HCT116 (cell line): ENCODE data around the gene CPN2. TPM values are rescaled to one million over a fixed set of nuclear protein-coding genes. Genes with fewer than 3 reads are reported as not detected.

Source experiments
- ATAC-seq: fragments of 200-7000 bp; cut with Tn5 transposase; 2 replicates; pipeline ENCODE4 v1.9.1; 2020; ENCODE audit warnings: mild to moderate bottlenecking, moderate library complexity
- BruUV-seq: library from RNA; stranded (reverse); fragments of 400-500 nt; replicated peaks from 2 replicates; lab custom pipeline; 2021; lab: Mats Ljungman, UMichigan
- CTCF ChIA-PET: fragments of 300-600 bp; sonication (Branson Sonifier 250); formaldehyde crosslinking; loops from one replicate; lab custom pipeline; 2021; ENCODE audit warnings: antibody characterized with exemption; lab: Charles Lee
- POLR2A ChIA-PET: fragments of 300-600, 350-600 bp; sonication (Branson Sonifier 250); formaldehyde crosslinking; loops from one replicate; lab custom pipeline; 2021; ENCODE audit warnings: antibody characterized with exemption; lab: Charles Lee
- RAD21 ChIA-PET, 2 experiments: fragments of 300-600 bp; sonication (Branson Sonifier 250); formaldehyde crosslinking; loops; one replicate each; lab custom pipeline; 2023; ENCODE audit warnings: low total read pairs in 2 of 2; ENCODE audit not compliant: uncharacterized antibody in 2 of 2, unreplicated experiment in 2 of 2, low non-redundant PET in 1 of 2; lab: Charles Lee
- DNase-seq: peaks from one replicate; pipeline ENCODE4 v3.0.0-alpha.2; 2010; ENCODE audit warnings: low read depth, low spot score
- H2AFZ ChIP-seq: fragments of 200-600 bp; shearing (Covaris generic), sonication (generic); 2 replicates; pipeline ENCODE4 v1.6.1; 2017; ENCODE audit warnings: low read depth, mixed run types, mixed read lengths, antibody characterized with exemption, low read length; ENCODE audit not compliant: poor library complexity, severe bottlenecking
- H3K27ac ChIP-seq: 2 replicates; pipeline ENCODE4 v1.5.1; 2012; ENCODE audit warnings: low read depth, low read length
- H3K27me3 ChIP-seq: fragments of 200-600 bp; sonication (generic); 2 replicates; pipeline ENCODE4 v1.6.1; 2016; ENCODE audit warnings: mixed run types, low read length, mixed read lengths; ENCODE audit not compliant: insufficient read depth
- H3K36me3 ChIP-seq, 2 experiments: fragments of 200-500 bp in 1 of 2; fragments of 200-600 bp in 1 of 2; sonication (Bioruptor generic) in 1 of 2; sonication (generic) in 1 of 2; 2 replicates each; pipeline versions ENCODE4 v1.5.1 to v1.6.1; 2014 to 2016; ENCODE audit warnings: low read length in 2 of 2, inconsistent platforms in 1 of 2, mixed read lengths in 1 of 2, mixed run types in 1 of 2; ENCODE audit not compliant: insufficient read depth in 2 of 2, control insufficient read depth in 1 of 2
- H3K4me1 ChIP-seq, 2 experiments: fragments of 200-600 bp in 1 of 2; sonication (generic) in 1 of 2; 2 replicates each; pipeline versions ENCODE4 v1.5.1 to v1.6.1; 2012 to 2017; ENCODE audit warnings: low read length in 2 of 2, inconsistent platforms in 1 of 2, mild to moderate bottlenecking in 1 of 2, mixed read lengths in 1 of 2, mixed run types in 1 of 2, moderate library complexity in 1 of 2; ENCODE audit not compliant: insufficient read depth in 2 of 2, control insufficient read depth in 1 of 2
- H3K4me2 ChIP-seq: fragments of 200-600 bp; sonication (generic); 2 replicates; pipeline ENCODE4 v1.6.1; 2017; ENCODE audit warnings: mixed run types, low read length, mixed read lengths
- H3K4me3 ChIP-seq, 2 experiments: fragments of 200-600 bp in 1 of 2; sonication (generic) in 1 of 2; replicated peaks in 1 of 2; 2 replicates each; pipeline ENCODE4 v1.5.1; 2011 to 2016; ENCODE audit warnings: low read length in 2 of 2, control low read depth in 1 of 2, low read depth in 1 of 2, mild to moderate bottlenecking in 1 of 2, mixed read lengths in 1 of 2, mixed run types in 1 of 2
- H3K79me2 ChIP-seq: fragments of 200-600 bp; sonication (generic); 2 replicates; pipeline ENCODE4 v1.6.1; 2017; ENCODE audit warnings: mild to moderate bottlenecking, mixed run types, low read length, moderate library complexity, mixed read lengths; ENCODE audit not compliant: insufficient read depth
- H3K9ac ChIP-seq: fragments of 200-600 bp; sonication (generic); 2 replicates; pipeline ENCODE4 v1.6.1; 2016; ENCODE audit warnings: low read length, mixed read lengths
- H3K9me2 ChIP-seq: fragments of 200-600 bp; sonication (generic), shearing (Covaris generic); 2 replicates; pipeline ENCODE4 v1.6.1; 2017; ENCODE audit warnings: mixed run types, mild to moderate bottlenecking, moderate library complexity; ENCODE audit not compliant: insufficient read depth
- H3K9me3 ChIP-seq, 2 experiments: fragments of 200-500 bp in 1 of 2; fragments of 200-600 bp in 1 of 2; sonication (Bioruptor generic) in 1 of 2; sonication (generic) in 1 of 2; 2 replicates each; pipeline ENCODE4 v1.6.1; 2014 to 2017; ENCODE audit warnings: low read length in 2 of 2, mixed read lengths in 2 of 2, inconsistent platforms in 1 of 2, low read depth in 1 of 2, mild to moderate bottlenecking in 1 of 2, mixed run types in 1 of 2, moderate library complexity in 1 of 2; ENCODE audit not compliant: control insufficient read depth in 1 of 2, insufficient read depth in 1 of 2
- H4K20me1 ChIP-seq: fragments of 200-600 bp; sonication (generic), shearing (Covaris generic); 2 replicates; pipeline ENCODE4 v1.6.1; 2017; ENCODE audit warnings: mixed run types, mild to moderate bottlenecking, moderate library complexity; ENCODE audit not compliant: insufficient read depth
- CEBPB ChIP-seq: IDR thresholded peaks from 2 replicates; pipeline ENCODE4 v1.6.1; 2012; ENCODE audit warnings: low read depth
- EGR1 ChIP-seq: IDR thresholded peaks from 2 replicates; pipeline ENCODE4 v1.6.1; 2012; ENCODE audit warnings: low read depth
- EZH2phosphoT487 ChIP-seq: fragments of 200-600 bp; IDR thresholded peaks from 2 replicates; pipeline ENCODE4 v1.6.1; 2018; ENCODE audit warnings: antibody characterized with exemption, borderline replicate concordance
- FOSL1 ChIP-seq: IDR thresholded peaks from 2 replicates; pipeline ENCODE4 v1.6.1; 2012; ENCODE audit warnings: low read depth
- JUND ChIP-seq: IDR thresholded peaks from 2 replicates; pipeline ENCODE4 v1.6.1; 2012
- POLR2AphosphoS5 ChIP-seq: IDR thresholded peaks from 2 replicates; pipeline ENCODE4 v1.6.1; 2011; ENCODE audit warnings: mild to moderate bottlenecking, low read depth, low read length, moderate library complexity
- RAD21 ChIP-seq: IDR thresholded peaks from 2 replicates; pipeline ENCODE4 v1.6.1; 2012; ENCODE audit warnings: low read depth, mild to moderate bottlenecking
- SP1 ChIP-seq: IDR thresholded peaks from 2 replicates; pipeline ENCODE4 v1.6.1; 2012; ENCODE audit warnings: low read depth
- SRF ChIP-seq: IDR thresholded peaks from 2 replicates; pipeline ENCODE4 v1.6.1; 2012; ENCODE audit warnings: low read depth
- YY1 ChIP-seq: IDR thresholded peaks from 2 replicates; pipeline ENCODE4 v1.6.1; 2011; ENCODE audit warnings: low read length, low read depth, moderate library complexity, mild to moderate bottlenecking; ENCODE audit not compliant: insufficient replicate concordance; ENCODE audit errors: extremely low read depth
- ZFX ChIP-seq: fragments of 450-650 bp; IDR thresholded peaks from 2 replicates; pipeline ENCODE4 v1.6.1; 2017
- ZNF274 ChIP-seq: fragments of 200-500 bp; sonication (Bioruptor generic); IDR thresholded peaks from 2 replicates; pipeline ENCODE4 v1.6.1; 2014; ENCODE audit warnings: mild to moderate bottlenecking, low read depth, low read length, inconsistent platforms
- intact Hi-C: fragments of 100-400 bp; cut with micrococcal nuclease; formaldehyde crosslinking; loops from 2 replicates; pipeline ENCODE4 v1.10.0; 2022
- total RNA-seq: library from RNA; stranded (reverse); gene quantifications from one replicate; pipeline ENCODE4 v1.2.1, GENCODE V29; 2021; ENCODE audit not compliant: unreplicated experiment
- TF ChIP-seq, protein P1 (sequence below): IDR thresholded peaks from 2 replicates; pipeline ENCODE4 v1.6.1; 2011; ENCODE audit warnings: mild to moderate bottlenecking, low read length, moderate library complexity; ENCODE audit not compliant: insufficient replicate concordance; ENCODE audit errors: extremely low read depth
- TF ChIP-seq, protein P2 (sequence below): IDR thresholded peaks from 2 replicates; pipeline ENCODE4 v1.6.1; 2012; ENCODE audit warnings: low read depth
- TF ChIP-seq, protein P3 (sequence below): IDR thresholded peaks from 2 replicates; pipeline ENCODE4 v1.6.1; 2012

CPN2 gene
- total RNA-seq, 1 experiment from 2014 or later: not detected

DNA sequence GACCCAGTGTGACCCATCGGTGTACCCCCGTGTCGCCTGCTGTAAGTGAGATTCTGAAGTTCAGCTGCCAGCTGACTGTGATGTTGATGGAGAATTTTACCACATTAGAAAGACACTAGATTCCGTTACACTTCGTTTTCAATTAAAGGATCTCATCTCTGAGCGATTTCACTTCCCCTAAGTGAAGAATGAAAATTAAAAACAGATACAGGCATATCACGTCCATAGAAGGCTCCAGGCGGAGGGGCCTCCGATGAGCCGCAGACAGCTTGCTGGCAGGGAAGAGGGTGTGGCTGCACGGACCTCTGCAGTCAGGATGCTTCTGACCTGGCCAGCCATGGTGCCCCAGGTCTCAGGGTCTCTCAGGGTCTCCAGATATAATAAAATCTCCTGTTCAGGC, 6.6 kb upstream of the CPN2 start:
- Histone ChIP-seq H2AFZ (no peak overlapping the region), H3K79me2 (no peaks in the 10 kb centered on the region), H3K4me3 (no peak overlapping the region), H4K20me1 (no peaks in the 10 kb centered on the region), H3K4me1 (no peaks in the 10 kb centered on the region), H3K36me3 (no peaks in the 10 kb centered on the region), H3K9me2 (no peaks in the 10 kb centered on the region), H3K9me3 (no peaks in the 10 kb centered on the region), H3K9ac (no peak overlapping the region), H3K27me3 (peaks cover 5% of the 10 kb centered on the region; the same call in 1 of the 2 replicates), H3K27ac (no peak overlapping the region), H3K4me2 (no peak overlapping the region)
- ATAC-seq: no peak
- TF ChIP-seq ZFX (no peak), JUND (no peak), POLR2AphosphoS5 (no peak), SRF (no peak), ZNF274 (no peak)
- TF ChIP-seq, protein P1, sequence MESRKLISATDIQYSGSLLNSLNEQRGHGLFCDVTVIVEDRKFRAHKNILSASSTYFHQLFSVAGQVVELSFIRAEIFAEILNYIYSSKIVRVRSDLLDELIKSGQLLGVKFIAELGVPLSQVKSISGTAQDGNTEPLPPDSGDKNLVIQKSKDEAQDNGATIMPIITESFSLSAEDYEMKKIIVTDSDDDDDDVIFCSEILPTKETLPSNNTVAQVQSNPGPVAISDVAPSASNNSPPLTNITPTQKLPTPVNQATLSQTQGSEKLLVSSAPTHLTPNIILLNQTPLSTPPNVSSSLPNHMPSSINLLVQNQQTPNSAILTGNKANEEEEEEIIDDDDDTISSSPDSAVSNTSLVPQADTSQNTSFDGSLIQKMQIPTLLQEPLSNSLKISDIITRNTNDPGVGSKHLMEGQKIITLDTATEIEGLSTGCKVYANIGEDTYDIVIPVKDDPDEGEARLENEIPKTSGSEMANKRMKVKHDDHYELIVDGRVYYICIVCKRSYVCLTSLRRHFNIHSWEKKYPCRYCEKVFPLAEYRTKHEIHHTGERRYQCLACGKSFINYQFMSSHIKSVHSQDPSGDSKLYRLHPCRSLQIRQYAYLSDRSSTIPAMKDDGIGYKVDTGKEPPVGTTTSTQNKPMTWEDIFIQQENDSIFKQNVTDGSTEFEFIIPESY: no peak
- POLR2A ChIA-PET: no interaction called here
- BruUV-seq: no TSS peak
- intact Hi-C loops: no loop called here
- CTCF ChIA-PET: no interaction called here
- RAD21 ChIA-PET: no interaction called here
- no peak for DNase-seq

DNA sequence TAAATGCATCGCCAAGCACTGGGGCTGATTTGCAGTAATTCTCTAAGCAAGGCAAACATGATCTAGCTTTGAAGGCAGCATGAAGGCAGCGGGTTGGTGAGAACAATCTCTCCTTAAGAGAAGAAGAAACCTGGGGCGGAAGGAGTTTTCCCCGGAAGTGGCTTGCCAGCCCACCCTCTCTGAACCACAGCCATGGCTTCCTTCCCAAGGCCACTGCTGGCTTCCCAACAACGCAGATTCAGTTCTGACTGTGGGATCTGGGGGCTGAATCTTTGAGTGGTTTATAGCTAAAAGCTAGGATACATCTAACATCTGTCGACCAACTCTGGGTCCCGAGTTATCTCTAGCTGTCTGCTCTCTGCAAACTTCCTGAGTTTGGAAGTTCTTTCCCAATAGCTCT, 4.3 kb upstream of the CPN2 start:
- CTCF ChIA-PET: interaction anchor here (1.0 kb wide), 1 partner anchor 12 kb away, joined by 4 read pairs; no protein-coding TSS in a partner anchor
- RAD21 ChIA-PET: no interaction called here
- no peak overlapping the region for H3K27ac ChIP-seq
- H2AFZ ChIP-seq: no peak overlapping the region
- no TSS peak for BruUV-seq
- no peaks in the 10 kb centered on the region for H4K20me1 ChIP-seq
- no peak overlapping the region for H3K9ac ChIP-seq
- H3K4me1 ChIP-seq: peaks cover 8 to 11% of the 10 kb centered on the region in 2 experiments
- H3K9me3 ChIP-seq: no peaks in the 10 kb centered on the region
- intact Hi-C loops: no loop called here
- no peaks in the 10 kb centered on the region for H3K36me3 ChIP-seq
- no peak overlapping the region for H3K4me2 ChIP-seq
- no peaks in the 10 kb centered on the region for H3K79me2 ChIP-seq
- H3K9me2 ChIP-seq: no peaks in the 10 kb centered on the region
- peaks cover 5% of the 10 kb centered on the region; the same call in 1 of the 2 replicates for H3K27me3 ChIP-seq
- ATAC-seq (no peak), DNase-seq (no peak)
- POLR2A ChIA-PET: no interaction called here
- H3K4me3 ChIP-seq: no peak overlapping the region
- TF ChIP-seq EGR1 (no peak), SRF (no peak), YY1 (no peak), ZFX (no peak), EZH2phosphoT487 (no peak), RAD21 (no peak), FOSL1 (no peak), SP1 (no peak), JUND (no peak), CEBPB (no peak)
- TF ChIP-seq, protein P2, sequence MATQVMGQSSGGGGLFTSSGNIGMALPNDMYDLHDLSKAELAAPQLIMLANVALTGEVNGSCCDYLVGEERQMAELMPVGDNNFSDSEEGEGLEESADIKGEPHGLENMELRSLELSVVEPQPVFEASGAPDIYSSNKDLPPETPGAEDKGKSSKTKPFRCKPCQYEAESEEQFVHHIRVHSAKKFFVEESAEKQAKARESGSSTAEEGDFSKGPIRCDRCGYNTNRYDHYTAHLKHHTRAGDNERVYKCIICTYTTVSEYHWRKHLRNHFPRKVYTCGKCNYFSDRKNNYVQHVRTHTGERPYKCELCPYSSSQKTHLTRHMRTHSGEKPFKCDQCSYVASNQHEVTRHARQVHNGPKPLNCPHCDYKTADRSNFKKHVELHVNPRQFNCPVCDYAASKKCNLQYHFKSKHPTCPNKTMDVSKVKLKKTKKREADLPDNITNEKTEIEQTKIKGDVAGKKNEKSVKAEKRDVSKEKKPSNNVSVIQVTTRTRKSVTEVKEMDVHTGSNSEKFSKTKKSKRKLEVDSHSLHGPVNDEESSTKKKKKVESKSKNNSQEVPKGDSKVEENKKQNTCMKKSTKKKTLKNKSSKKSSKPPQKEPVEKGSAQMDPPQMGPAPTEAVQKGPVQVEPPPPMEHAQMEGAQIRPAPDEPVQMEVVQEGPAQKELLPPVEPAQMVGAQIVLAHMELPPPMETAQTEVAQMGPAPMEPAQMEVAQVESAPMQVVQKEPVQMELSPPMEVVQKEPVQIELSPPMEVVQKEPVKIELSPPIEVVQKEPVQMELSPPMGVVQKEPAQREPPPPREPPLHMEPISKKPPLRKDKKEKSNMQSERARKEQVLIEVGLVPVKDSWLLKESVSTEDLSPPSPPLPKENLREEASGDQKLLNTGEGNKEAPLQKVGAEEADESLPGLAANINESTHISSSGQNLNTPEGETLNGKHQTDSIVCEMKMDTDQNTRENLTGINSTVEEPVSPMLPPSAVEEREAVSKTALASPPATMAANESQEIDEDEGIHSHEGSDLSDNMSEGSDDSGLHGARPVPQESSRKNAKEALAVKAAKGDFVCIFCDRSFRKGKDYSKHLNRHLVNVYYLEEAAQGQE: no peak
- TF ChIP-seq, protein P3, sequence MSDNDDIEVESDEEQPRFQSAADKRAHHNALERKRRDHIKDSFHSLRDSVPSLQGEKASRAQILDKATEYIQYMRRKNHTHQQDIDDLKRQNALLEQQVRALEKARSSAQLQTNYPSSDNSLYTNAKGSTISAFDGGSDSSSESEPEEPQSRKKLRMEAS: no peak
